Type B pancreatic cell (in vitro differentiated cells): ENCODE data around the gene ARHGEF16. TPM values are rescaled to one million over a fixed set of nuclear protein-coding genes. Genes with fewer than 3 reads are reported as not detected.

ENCODE experiments used
- DNase-seq: peaks from one replicate; pipeline ENCODE4 v3.0.0; 2021; ENCODE audit warnings: mixed read lengths; ENCODE audit not compliant: unreplicated experiment; ENCODE audit errors: extremely low spot score
- H3K27ac Mint-ChIP-seq: 2 replicates; pipeline ENCODE4 v1.8.0; 2021; ENCODE audit warnings: mild to moderate bottlenecking, mixed read lengths
- H3K27me3 Mint-ChIP-seq: 2 replicates; pipeline ENCODE4 v1.8.0; 2021; ENCODE audit warnings: mixed read lengths
- H3K36me3 Mint-ChIP-seq: 2 replicates; pipeline ENCODE4 v1.8.0; 2021; ENCODE audit warnings: mixed read lengths
- H3K4me1 Mint-ChIP-seq: one replicate; pipeline ENCODE4 v1.8.0; 2021; ENCODE audit warnings: mixed read lengths; ENCODE audit not compliant: unreplicated experiment
- H3K4me3 Mint-ChIP-seq: 2 replicates; pipeline ENCODE4 v1.8.0; 2021; ENCODE audit warnings: mild to moderate bottlenecking, mixed read lengths
- H3K9me3 Mint-ChIP-seq: 2 replicates; pipeline ENCODE4 v1.8.0; 2021; ENCODE audit warnings: mixed read lengths
- CTCF ChIP-seq: fragments of 200-600 bp; sonication (generic); conservative IDR thresholded peaks from 2 replicates; pipeline ENCODE4 v1.5.0; 2021; ENCODE audit warnings: antibody characterized with exemption, mild to moderate bottlenecking
- total RNA-seq: library from RNA; stranded (reverse); gene quantifications from 2 replicates; pipeline ENCODE4 v1.2.1, GENCODE V29; 2021; ENCODE audit warnings: low replicate concordance

ARHGEF16 gene
- total RNA-seq, 1 donor from 2014 or later, result 16.1 TPM

DNA sequence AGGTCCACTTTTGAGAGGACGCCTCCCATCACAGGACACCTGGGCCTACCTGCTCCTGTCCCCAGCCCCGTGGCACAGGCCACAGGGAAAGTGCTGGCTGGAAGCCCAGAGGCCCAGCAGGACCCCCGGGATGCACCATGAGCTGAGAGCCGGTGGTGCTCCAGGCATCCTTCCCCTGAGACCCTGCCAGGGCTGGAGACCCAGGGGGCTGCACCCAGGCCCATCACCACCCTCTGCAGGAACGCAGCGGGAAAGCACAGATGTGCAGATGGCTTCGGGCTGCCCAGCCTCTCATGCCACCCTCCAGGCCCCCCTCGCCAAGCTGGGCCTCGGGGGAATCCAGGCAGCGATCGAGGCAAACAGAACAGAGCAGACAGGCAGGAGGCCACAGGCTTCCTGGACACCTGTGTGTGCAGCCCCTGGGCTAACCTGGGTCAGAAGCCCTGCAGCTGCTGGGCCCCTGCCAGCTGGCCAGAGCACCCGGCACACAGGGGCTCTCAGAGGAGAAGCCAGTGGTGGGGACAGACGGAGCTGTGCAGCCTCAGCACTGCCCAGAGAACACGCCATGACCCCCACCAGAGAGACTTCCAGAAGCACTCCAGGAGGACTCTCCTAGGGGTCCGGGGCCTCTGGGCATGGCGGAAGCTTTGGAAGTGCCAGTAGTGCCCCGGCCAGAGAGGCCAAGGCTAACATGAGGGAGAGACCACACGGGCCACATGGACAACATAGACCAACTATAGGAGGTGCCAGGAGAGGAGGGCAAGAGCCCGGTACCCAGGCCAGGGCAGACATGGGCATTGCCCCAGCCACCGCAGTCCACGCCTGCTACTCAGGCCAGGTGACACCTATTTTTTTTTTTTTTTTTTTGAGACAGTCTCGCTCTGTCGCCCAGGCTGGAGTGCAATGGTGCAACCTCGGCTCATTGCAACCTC is 71.4 kb downstream of the ARHGEF16 start:
- H3K36me3 Mint-ChIP-seq, result no peaks in the 10 kb centered on the region
- no peak overlapping the region for H3K27ac Mint-ChIP-seq

GRCh38 chr1:3527774-3528173 is 73.3 kb downstream of the ARHGEF16 start:
- no peak for TF ChIP-seq CTCF
- H3K27ac Mint-ChIP-seq, result no peak overlapping the region

More for the DNA sequence above, 71.4 kb downstream of the ARHGEF16 start:
- no peaks in the 10 kb centered on the region for H3K4me1 Mint-ChIP-seq
- H3K4me3 Mint-ChIP-seq, result no peak overlapping the region
- no peak for TF ChIP-seq CTCF
- no peaks in the 10 kb centered on the region for H3K27me3 Mint-ChIP-seq
- H3K9me3 Mint-ChIP-seq, result no peaks in the 10 kb centered on the region
- DNase-seq, result no peak

GRCh38 chr1:3529099-3529729 is 74.7 kb downstream of the ARHGEF16 start:
- Mint-ChIP-seq H3K9me3 (no peaks in the 10 kb centered on the region), H3K4me3 (peak overlapping the region; percentile 58), H3K36me3 (no peaks in the 10 kb centered on the region), H3K27ac (no peak overlapping the region), H3K4me1 (peaks cover 6% of the 10 kb centered on the region), H3K27me3 (no peaks in the 10 kb centered on the region)
- no peak for TF ChIP-seq CTCF
- no peak for DNase-seq

More at GRCh38 chr1:3527774-3528173, 73.3 kb downstream of the ARHGEF16 start:
- H3K36me3 Mint-ChIP-seq, result no peaks in the 10 kb centered on the region
- no peak for DNase-seq
- H3K4me3 Mint-ChIP-seq, result no peak overlapping the region
- H3K9me3 Mint-ChIP-seq, result no peaks in the 10 kb centered on the region
- H3K4me1 Mint-ChIP-seq, result peaks cover 6% of the 10 kb centered on the region
- H3K27me3 Mint-ChIP-seq, result no peaks in the 10 kb centered on the region

- Mint-ChIP-seq H3K4me1 (peaks cover 6% of the 10 kb centered on the region), H3K27ac (no peak overlapping the region), H3K36me3 (no peaks in the 10 kb centered on the region), H3K9me3 (no peaks in the 10 kb centered on the region), H3K4me3 (peak overlapping the region; percentile 83), H3K27me3 (no peaks in the 10 kb centered on the region)
- no peak for DNase-seq
- peak; percentile 48 for TF ChIP-seq CTCF
Measured at GRCh38 chr1:3530086-3530925, 75.8 kb downstream of the ARHGEF16 start.

Other genes with a start within 250 kb of the ARHGEF16 start
- 26.7 and 61.7 TPM in 2 replicates for gene MEGF6, start 156.8 kb downstream of the ARHGEF16 start, total RNA-seq
- gene TPRG1L, start 170.3 kb downstream of the ARHGEF16 start, total RNA-seq, result 26.6 and 56.6 TPM in 2 replicates
- gene WRAP73, start 195.4 kb downstream of the ARHGEF16 start, total RNA-seq, result 22.5 and 26.7 TPM in 2 replicates
- 1.6 TPM in 2 replicates for gene TP73, start 197.9 kb downstream of the ARHGEF16 start, total RNA-seq